Endothelial cell of umbilical vein (primary cell): ENCODE results near the gene REEP1.

Experiments used
- CTCF ChIP-seq, 2 donors: IDR thresholded peaks; 1 replicate in 1 of 2; 2 replicates in 1 of 2; pipeline ENCODE4 v1.5.1; 2011; ENCODE audit warnings: low read length in 2 of 2, mild to moderate bottlenecking in 2 of 2, moderate library complexity in 2 of 2, control low read depth in 1 of 2, inconsistent platforms in 1 of 2, low read depth in 1 of 2; ENCODE audit not compliant: insufficient read depth in 1 of 2; ENCODE audit errors: extremely low read depth in 1 of 2
- EZH2 ChIP-seq: IDR thresholded peaks from 2 replicates; pipeline ENCODE4 v1.6.1; 2012; ENCODE audit warnings: borderline replicate concordance, low read depth, mild to moderate bottlenecking, moderate library complexity, low read length, inconsistent platforms; ENCODE audit not compliant: severe bottlenecking
- FOS ChIP-seq: IDR thresholded peaks from 2 replicates; pipeline ENCODE4 v1.6.1; 2011; ENCODE audit warnings: mild to moderate bottlenecking, low read length, moderate library complexity, borderline replicate concordance; ENCODE audit not compliant: insufficient read depth
- GATA2 ChIP-seq: IDR thresholded peaks from 2 replicates; pipeline ENCODE4 v1.7.0; 2011; ENCODE audit warnings: low read depth, mild to moderate bottlenecking, moderate library complexity, mixed read lengths, low read length; ENCODE audit not compliant: insufficient read length, insufficient read depth
- JUN ChIP-seq: IDR thresholded peaks from 2 replicates; pipeline ENCODE4 v1.6.1; 2011; ENCODE audit warnings: borderline replicate concordance, low read depth; ENCODE audit not compliant: insufficient read length, insufficient read depth
- MYC ChIP-seq: IDR thresholded peaks from one replicate; pipeline ENCODE4 v1.6.1; 2011; ENCODE audit warnings: mild to moderate bottlenecking, low read depth, low read length
- POLR2A ChIP-seq: IDR thresholded peaks from 2 replicates; pipeline ENCODE4 v1.6.1; 2012; ENCODE audit warnings: low read depth, mild to moderate bottlenecking, control low read depth, low read length
- POLR2AphosphoS5 ChIP-seq: IDR thresholded peaks from 2 replicates; pipeline ENCODE4 v1.6.1; 2012; ENCODE audit warnings: low read depth, mild to moderate bottlenecking, control low read depth, low read length, moderate library complexity; ENCODE audit not compliant: insufficient read depth
- TF ChIP-seq, protein P1 (sequence below): IDR thresholded peaks from 2 replicates; pipeline ENCODE4 v1.6.1; 2011; ENCODE audit not compliant: insufficient read depth, insufficient read length

- TF ChIP-seq CTCF (IDR thresholded peaks at IDR 0.05; ENCODE audit: extremely low read depth in 1 of 2, insufficient read depth in 1 of 2, low read depth in 1 of 2, low read length in 2 of 2), result no peak
- no peak for TF ChIP-seq EZH2
- no peak for TF ChIP-seq POLR2A
- TF ChIP-seq GATA2, result no peak
- TF ChIP-seq, protein P1, sequence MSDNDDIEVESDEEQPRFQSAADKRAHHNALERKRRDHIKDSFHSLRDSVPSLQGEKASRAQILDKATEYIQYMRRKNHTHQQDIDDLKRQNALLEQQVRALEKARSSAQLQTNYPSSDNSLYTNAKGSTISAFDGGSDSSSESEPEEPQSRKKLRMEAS, result no peak
- no peak for TF ChIP-seq MYC
- no peak for TF ChIP-seq POLR2AphosphoS5
- no peak for TF ChIP-seq JUN
- TF ChIP-seq FOS, result no peak
Measured at GRCh38 chr2:86308984-86309695, 28.3 kb downstream of the REEP1 start.
